DOHH2 (cell line): Measurements from ENCODE around the gene CDK6.

ENCODE experiments used
- H3F3A ChIP-seq: fragments of 200-600 bp; sonication (generic), shearing (Covaris generic); 2 replicates; pipeline ENCODE4 v1.6.0; 2016; ENCODE audit warnings: antibody characterized with exemption, mild to moderate bottlenecking; ENCODE audit not compliant: control insufficient read depth, insufficient read depth
- H3K27ac ChIP-seq: fragments of 200-600 bp; sonication (generic); 2 replicates; pipeline ENCODE4 v1.5.1; 2014; ENCODE audit warnings: low read depth, mild to moderate bottlenecking, low read length, moderate library complexity
- H3K27me3 ChIP-seq: fragments of 200-600 bp; sonication (generic); 2 replicates; pipeline ENCODE4 v1.6.1; 2014; ENCODE audit warnings: mild to moderate bottlenecking, low read length, mixed read lengths; ENCODE audit not compliant: control insufficient read depth
- H3K36me3 ChIP-seq: fragments of 200-600 bp; sonication (generic); 2 replicates; pipeline ENCODE4 v1.6.1; 2014; ENCODE audit warnings: mild to moderate bottlenecking, low read length, moderate library complexity, mixed read lengths; ENCODE audit not compliant: control insufficient read depth
- H3K4me1 ChIP-seq: fragments of 200-600 bp; sonication (generic); 2 replicates; pipeline ENCODE4 v1.6.1; 2014; ENCODE audit warnings: mild to moderate bottlenecking, low read length, mixed read lengths; ENCODE audit not compliant: control insufficient read depth
- H3K4me2 ChIP-seq: fragments of 200-600 bp; sonication (generic); 2 replicates; pipeline ENCODE4 v1.6.0; 2014; ENCODE audit warnings: mild to moderate bottlenecking, low read length, moderate library complexity
- H3K4me3 ChIP-seq: fragments of 200-600 bp; sonication (generic); 2 replicates; pipeline ENCODE4 v1.5.1; 2014; ENCODE audit warnings: mild to moderate bottlenecking, low read length, mixed read lengths
- H3K79me2 ChIP-seq: fragments of 200-600 bp; sonication (generic); 2 replicates; pipeline ENCODE4 v1.6.1; 2014; ENCODE audit warnings: mild to moderate bottlenecking, low read length, mixed read lengths; ENCODE audit not compliant: control insufficient read depth
- H3K9me2 ChIP-seq: fragments of 200-600 bp; sonication (generic); replicated peaks from 2 replicates; pipeline ENCODE4 v1.6.1; 2014; ENCODE audit warnings: mild to moderate bottlenecking, low read length, mixed read lengths; ENCODE audit not compliant: control insufficient read depth
- H3K9me3 ChIP-seq: fragments of 200-600 bp; sonication (generic); 2 replicates; pipeline ENCODE4 v1.6.1; 2014; ENCODE audit warnings: antibody characterized with exemption, low read length, mixed read lengths; ENCODE audit not compliant: control insufficient read depth, insufficient read depth
- H4K20me1 ChIP-seq: fragments of 200-600 bp; sonication (generic); 2 replicates; pipeline ENCODE4 v1.6.0; 2014; ENCODE audit warnings: low read depth, mild to moderate bottlenecking, antibody characterized with exemption, low read length, moderate library complexity; ENCODE audit not compliant: control insufficient read depth, insufficient read depth
- CTCF ChIP-seq: fragments of 200-600 bp; sonication (generic); IDR thresholded peaks from one replicate; pipeline ENCODE4 v1.5.1; 2014; ENCODE audit warnings: antibody characterized with exemption, mild to moderate bottlenecking, low read depth, low read length; ENCODE audit not compliant: poor library complexity, severe bottlenecking
- EZH2phosphoT487 ChIP-seq: fragments of 200-600 bp; sonication (generic); IDR thresholded peaks from 2 replicates; pipeline ENCODE4 v1.6.1; 2017; ENCODE audit warnings: borderline replicate concordance, mild to moderate bottlenecking, antibody characterized with exemption, low read length, moderate library complexity, mixed read lengths

Gene CDK6

DNA sequence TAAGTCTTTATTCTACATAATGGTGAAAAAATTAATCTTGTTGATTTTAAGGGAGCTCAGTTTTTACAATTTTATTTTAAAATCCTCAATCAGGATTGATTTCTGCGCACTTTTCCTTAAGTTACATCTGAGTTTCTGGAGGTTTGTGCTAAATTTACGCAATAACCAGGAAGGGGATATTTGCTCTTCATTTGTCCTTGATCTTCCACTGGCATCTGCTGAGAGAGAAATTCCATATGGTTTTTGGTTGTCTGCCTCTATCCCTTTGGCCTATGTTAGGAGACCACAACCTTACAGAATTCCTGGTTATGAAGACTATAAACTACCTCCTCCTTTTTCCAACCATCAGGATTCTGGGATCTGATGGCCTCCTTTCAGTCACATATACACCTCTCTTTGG lies 20.1 kb upstream of the CDK6 start:
- no peak for TF ChIP-seq EZH2phosphoT487
- TF ChIP-seq CTCF: no peak
- Histone ChIP-seq H3K27me3 (peaks cover 19% of the 10 kb centered on the region), H3K4me3 (no peak overlapping the region)

GRCh38 chr7:92854501-92855238 lies 18.3 kb upstream of the CDK6 start:
- Histone ChIP-seq H3K4me1 (no peaks in the 10 kb centered on the region), H3K9me2 (no peaks in the 10 kb centered on the region), H3K36me3 (no peaks in the 10 kb centered on the region), H3K4me2 (no peak overlapping the region), H4K20me1 (no peaks in the 10 kb centered on the region), H3K4me3 (no peak overlapping the region), H3K79me2 (no peaks in the 10 kb centered on the region), H3K27me3 (peaks cover 25% of the 10 kb centered on the region), H3K27ac (no peak overlapping the region), H3K9me3 (no peaks in the 10 kb centered on the region), H3F3A (no peaks in the 10 kb centered on the region)
- TF ChIP-seq CTCF: no peak
- no peak for TF ChIP-seq EZH2phosphoT487

More for the DNA sequence above, 20.1 kb upstream of the CDK6 start:
- Histone ChIP-seq H3F3A (no peaks in the 10 kb centered on the region), H3K79me2 (no peaks in the 10 kb centered on the region), H3K27ac (no peak overlapping the region), H3K9me2 (no peaks in the 10 kb centered on the region), H3K9me3 (no peaks in the 10 kb centered on the region), H4K20me1 (no peaks in the 10 kb centered on the region), H3K4me2 (no peak overlapping the region), H3K36me3 (no peaks in the 10 kb centered on the region), H3K4me1 (no peaks in the 10 kb centered on the region)

- Histone ChIP-seq H4K20me1 (no peaks in the 10 kb centered on the region), H3K79me2 (no peaks in the 10 kb centered on the region), H3F3A (no peaks in the 10 kb centered on the region), H3K9me2 (no peaks in the 10 kb centered on the region), H3K4me1 (no peaks in the 10 kb centered on the region), H3K27me3 (peaks cover 31% of the 10 kb centered on the region), H3K9me3 (no peaks in the 10 kb centered on the region), H3K27ac (no peak overlapping the region), H3K4me3 (no peak overlapping the region), H3K36me3 (no peaks in the 10 kb centered on the region), H3K4me2 (no peak overlapping the region)
- TF ChIP-seq EZH2phosphoT487 (no peak), CTCF (no peak)
Measured at GRCh38 chr7:92851732-92852131, 15.4 kb upstream of the CDK6 start.
